HuH-7.5 (cell line): ENCODE measurements around the gene MET.
"Not testable (repeated sequence)": the region's sequence is repeated elsewhere in the genome, so short reads cannot be mapped to it uniquely, and the experiment has no call there.

ENCODE experiments used
- DNase-seq: peaks from one replicate; pipeline ENCODE4 v3.0.0; 2011; ENCODE audit warnings: low spot score

Gene MET

DNA sequence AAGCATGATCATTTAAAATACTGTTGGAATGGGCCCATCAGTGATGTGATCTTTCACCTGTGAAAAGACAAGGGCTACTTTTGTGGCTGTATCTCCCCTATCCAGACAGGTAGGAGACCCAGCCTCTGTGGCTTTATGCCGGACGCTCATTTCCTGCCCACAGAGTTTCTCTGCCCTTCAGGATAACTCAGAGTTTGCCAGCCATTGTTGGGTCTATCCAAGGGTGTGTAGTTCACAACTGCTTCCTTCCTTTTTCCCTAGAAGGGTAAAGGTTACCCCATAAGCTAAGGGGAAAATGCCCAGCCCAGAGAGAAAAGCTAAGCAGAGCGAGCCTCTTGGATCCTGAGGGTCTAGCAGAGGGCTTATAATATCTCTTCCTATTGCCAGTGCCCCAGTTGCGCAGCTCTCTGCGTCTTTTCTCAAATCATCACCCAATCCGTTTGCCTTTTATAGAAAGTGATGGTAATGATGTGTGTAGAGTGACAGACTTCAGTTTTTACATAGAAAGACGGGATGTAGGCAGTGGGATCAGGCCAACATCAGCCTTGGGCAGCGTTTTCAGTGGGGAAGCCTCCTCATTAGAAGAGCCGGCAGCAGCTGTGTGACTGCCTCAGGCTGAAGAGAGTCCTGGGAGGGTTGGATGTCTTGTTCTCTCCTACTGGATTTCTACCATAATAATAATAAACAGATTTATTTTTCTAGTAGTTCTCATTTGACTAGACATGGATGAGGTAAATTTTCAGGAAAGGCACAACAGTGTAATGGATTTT lies 80.5 kb downstream of the MET start:
- DNase-seq = no peak

DNA sequence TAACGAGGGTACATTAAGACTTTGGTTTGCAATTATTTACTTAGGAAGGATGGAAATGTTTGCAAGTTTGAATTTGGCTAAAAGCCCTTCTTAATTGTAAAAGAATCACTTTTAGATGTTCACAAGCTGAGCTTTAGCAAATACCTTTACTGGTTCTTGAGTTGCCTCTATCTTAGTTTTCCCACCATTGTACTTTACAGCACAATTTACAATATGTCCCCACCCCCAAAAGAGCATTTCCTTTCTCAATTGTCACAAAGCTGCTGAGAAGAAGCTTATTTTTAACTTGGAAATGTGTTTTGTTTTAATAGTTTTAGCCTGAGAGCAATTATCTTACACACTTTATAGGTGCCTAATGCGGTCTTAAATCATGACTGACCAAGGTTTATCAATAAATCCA lies 81.1 kb downstream of the MET start:
- no peak for DNase-seq

- DNase-seq = no peak
These were observed 82.2 kb downstream of the MET start for GRCh38 chr7:116754186-116754585.

- DNase-seq = no peak
These were observed 85.3 kb downstream of the MET start for GRCh38 chr7:116757283-116757682.

DNA sequence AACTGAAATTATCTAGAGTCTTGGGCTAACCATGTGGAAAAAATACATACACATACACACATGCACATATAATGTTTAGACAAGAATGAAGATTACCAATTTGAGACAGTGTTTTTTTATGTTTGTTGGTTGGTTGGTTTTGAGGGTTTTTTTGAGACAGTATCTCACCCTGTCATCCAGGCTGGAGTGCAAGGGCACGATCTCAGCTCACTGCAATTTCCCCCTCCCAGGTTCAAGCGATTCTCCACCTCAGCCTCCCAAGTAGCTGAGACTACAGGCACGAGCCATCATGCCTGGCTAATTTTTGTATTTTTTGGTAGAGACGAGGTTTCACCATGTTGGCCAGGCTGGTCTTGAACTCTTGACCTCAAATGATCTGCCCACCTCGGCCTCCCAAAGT lies 87.6 kb downstream of the MET start:
- not testable (repeated sequence) for DNase-seq

- no peak for DNase-seq
These were observed 91.0 kb downstream of the MET start for GRCh38 chr7:116762971-116763370.

- DNase-seq = no peak
These were observed 91.7 kb downstream of the MET start for GRCh38 chr7:116763647-116764046.

GRCh38 chr7:116766881-116767280 lies 94.9 kb downstream of the MET start:
- peak; percentile 12 for DNase-seq

- DNase-seq = no peak
These were observed 97.5 kb downstream of the MET start for GRCh38 chr7:116769546-116769945.

- DNase-seq = no peak
These were observed 98.9 kb downstream of the MET start for GRCh38 chr7:116770941-116771340.

DNA sequence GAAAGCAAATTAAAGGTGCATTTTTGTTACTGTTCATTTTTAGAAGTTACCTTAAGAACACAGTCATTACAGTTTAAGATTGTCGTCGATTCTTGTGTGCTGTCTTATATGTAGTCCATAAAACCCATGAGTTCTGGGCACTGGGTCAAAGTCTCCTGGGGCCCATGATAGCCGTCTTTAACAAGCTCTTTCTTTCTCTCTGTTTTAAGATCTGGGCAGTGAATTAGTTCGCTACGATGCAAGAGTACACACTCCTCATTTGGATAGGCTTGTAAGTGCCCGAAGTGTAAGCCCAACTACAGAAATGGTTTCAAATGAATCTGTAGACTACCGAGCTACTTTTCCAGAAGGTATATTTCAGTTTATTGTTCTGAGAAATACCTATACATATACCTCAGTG lies 99.6 kb downstream of the MET start:
- no peak for DNase-seq

- peak; percentile 29 for DNase-seq
These were observed 100.4 kb downstream of the MET start for GRCh38 chr7:116772423-116772863.

DNA sequence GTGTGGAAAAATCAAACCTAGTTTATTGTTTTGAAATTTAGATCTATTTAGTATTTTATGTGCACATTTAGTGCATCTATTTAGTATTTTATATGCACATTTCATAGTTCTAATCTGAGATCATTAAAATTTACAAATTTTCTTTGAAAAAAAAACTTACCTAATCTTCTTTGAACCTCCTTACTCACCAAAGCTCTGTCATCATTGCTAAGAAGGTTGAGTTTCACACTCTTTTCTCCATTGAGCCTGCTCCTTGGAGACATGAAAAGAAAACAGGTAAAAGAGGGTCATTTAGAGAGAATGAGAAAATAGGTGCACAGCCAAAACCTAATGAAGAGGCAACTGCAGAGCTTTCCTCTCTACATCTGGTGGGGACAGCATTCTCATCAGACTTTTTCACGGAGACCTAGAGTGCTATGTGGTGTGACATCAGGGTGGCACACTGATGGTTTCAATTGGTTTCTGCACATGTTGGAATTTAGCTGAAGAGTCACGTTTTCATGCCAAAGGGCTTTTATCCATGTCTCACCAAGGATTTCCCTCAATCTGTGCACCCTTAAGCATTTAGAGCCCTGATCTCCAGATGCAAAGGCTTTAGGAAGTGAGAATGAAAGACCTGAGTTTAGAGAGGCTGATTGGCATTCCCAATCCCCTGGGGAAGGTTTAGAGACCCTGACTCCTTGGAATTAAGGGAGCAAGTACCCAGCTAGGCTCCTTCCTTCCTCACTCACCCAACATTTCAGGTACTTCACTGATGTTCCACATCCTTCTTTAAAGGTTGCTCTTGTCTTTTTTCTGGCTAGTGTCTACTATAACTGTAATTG lies 101.1 kb downstream of the MET start:
- DNase-seq = no peak

DNA sequence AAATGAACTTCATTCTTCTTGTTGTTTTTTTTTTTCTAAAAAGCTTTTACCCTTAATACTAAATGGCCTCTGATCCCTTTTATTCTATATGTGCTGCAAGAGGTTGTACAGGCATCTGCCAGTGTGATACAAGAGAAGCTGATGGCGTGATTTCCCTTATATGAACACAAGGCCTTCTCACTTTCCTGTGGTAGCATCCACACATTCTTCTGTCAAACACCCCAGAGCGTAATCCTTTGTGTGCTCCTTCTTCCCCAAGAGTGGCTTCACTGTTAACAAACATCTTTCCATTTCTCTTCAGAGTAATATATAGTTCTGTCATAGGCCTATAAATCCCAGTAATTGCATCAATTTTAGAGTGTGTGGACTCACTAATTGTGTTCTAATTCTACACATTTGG lies 104.0 kb downstream of the MET start:
- no peak for DNase-seq

GRCh38 chr7:116776610-116777289 lies 104.8 kb downstream of the MET start:
- DNase-seq = no peak

DNA sequence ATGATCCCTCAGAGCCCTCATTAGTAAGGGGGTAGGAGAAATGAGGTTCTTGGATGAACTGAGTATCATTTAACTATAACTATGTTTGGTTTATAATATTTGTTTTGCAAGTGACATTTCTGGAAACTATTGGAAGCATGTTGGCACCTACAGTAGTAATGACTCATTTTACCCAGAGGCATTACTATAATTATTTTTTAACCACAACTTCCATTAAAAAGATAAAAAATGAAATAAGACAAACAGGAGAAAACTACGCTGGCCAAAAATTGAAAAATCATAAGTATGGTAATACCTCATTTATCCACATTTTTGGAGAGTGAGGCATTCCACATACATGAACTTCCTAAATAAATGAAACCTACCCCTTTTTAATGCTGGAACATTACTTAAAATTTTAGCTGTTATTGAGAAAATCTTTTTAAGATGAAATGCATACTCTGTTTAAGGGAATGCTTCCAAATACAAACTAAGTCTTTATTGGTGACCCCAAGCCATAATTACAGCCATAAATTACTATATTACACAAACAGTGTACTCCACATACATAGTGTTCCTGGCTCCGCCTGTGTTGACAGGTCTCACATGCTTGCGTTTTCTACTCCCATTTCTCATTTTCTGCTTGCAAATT lies 105.8 kb downstream of the MET start:
- DNase-seq = no peak

DNA sequence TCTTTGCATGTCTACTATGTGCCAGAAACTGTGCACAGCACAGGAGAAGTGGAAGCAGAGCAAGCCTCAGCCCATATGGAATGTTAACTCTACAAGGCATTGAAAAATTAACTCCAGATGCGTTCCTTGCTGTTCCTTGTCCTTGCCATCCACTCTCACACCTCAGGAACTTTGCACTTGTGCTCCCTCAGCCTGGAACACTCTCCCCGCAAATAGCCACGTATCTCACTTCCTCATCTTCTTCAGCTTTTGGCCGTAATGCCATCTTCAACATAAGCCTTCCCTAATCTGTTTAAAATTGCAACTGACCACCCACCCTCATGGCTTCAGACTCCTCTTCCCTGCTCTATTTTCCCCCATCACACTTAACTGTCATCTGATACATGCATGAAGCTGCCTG lies 107.2 kb downstream of the MET start:
- DNase-seq = no peak

GRCh38 chr7:116779931-116780330 lies 107.9 kb downstream of the MET start:
- DNase-seq = no peak

DNA sequence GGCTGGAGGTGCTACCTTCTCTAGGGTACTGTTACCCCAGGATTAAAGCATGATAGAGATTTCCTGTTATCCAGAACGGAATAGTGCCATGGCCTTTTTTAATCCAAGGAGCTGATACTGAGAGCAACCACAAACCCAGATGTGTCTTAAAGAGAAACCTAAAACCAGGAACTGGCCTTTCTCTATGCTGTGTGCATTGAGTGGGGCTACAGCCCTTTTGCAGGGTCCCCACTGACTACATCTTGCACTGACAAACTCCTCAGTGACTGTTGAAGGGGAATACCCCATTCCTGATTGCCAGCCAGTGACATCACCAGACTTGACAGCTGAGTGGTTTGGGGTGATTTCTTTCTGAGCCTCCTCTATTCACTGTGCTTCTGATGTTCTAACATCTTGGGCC lies 108.5 kb downstream of the MET start:
- DNase-seq = no peak

DNA sequence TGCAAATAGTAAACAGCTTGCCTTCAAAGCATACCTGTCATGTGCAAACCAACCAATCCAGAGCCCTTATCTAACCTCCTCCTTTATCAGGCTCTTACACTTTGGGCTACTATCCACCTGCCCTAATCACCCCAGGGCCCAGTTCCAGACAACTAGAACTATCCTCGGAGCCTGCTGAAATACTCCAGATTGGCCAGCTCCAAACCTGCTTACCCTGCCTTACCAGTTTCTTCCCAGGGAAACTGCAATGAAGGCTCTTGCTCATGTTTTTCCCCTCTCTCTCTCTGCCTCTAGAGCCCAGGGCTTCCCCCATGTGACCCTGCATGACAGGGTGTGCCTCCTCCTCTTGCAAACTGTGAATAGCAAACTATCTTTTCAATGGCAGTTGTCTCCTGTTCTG lies 109.0 kb downstream of the MET start:
- no peak for DNase-seq

- DNase-seq = no peak
These were observed 109.6 kb downstream of the MET start for GRCh38 chr7:116781584-116781983.

DNA sequence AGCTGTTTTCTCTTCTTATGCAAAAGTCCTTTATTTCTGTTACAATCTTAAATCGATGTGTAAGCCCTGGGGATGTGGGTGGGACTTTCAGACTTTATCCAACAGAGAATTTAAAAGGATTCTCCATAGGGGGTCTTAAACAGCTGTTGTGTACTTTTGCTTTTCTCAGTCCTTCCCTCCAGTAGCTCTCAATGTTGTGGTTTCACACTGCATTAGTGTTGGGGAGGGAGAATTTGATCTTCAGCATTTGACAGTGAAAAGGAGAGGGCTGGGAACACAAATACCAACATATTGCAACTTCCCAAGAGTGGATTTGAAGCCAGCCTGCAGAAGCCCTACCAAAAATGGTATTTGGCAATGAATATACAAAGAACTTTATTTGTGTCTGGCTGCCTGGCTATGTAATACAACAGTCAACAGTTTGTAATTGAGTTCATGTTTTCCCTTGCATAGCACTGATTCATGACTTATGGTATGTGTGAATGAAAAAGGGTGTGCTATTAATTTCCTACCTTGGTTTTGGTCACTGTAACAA lies 110.2 kb downstream of the MET start:
- DNase-seq = no peak
